Temporal lobe (tissue), 1 donor: ENCODE data around the gene DPH7. TPM values are rescaled to one million over a fixed set of nuclear protein-coding genes. Genes with fewer than 3 reads are reported as not detected.

Experiments used
- total RNA-seq: library from RNA; depleted of rRNA; stranded (reverse); fragments of >200 nt; gene quantifications from one replicate; pipeline ENCODE4 v1.2.3, GENCODE V29; 2014

Gene DPH7
- total RNA-seq, 1 donor from 2014 or later, result 19.4 TPM

Other genes starting within 250 kb of the DPH7 start
- 14.0 TPM for gene EXD3, start 155.8 kb downstream of the DPH7 start, total RNA-seq
- gene NOXA1, start 155.5 kb downstream of the DPH7 start, total RNA-seq, result 2.0 TPM
- not detected for gene ENTPD8, start 137.6 kb downstream of the DPH7 start, total RNA-seq
- gene NSMF, start 119.6 kb downstream of the DPH7 start, total RNA-seq, result 57.0 TPM
- 0.74 TPM for gene PNPLA7, start 28.5 kb downstream of the DPH7 start, total RNA-seq
- 13.8 TPM for gene MRPL41, start 27.0 kb downstream of the DPH7 start, total RNA-seq
- gene ZMYND19, start 11.6 kb upstream of the DPH7 start, total RNA-seq, result 12.8 TPM
- gene ARRDC1, start 26.8 kb upstream of the DPH7 start, total RNA-seq, result 10.6 TPM
- gene EHMT1, start 40.1 kb upstream of the DPH7 start, total RNA-seq, result 49.4 TPM